ENCODE results near the gene ADAMTS8.

GRCh38 chr11:130470832-130471706 is 42.7 kb upstream of the ADAMTS8 start:
- no peak for TF ChIP-seq CTCF (IDR thresholded peaks at IDR 0.05)
- TF ChIP-seq EZH2phosphoT487 (IDR thresholded peaks at IDR 0.05): no peak
- no peak for TF ChIP-seq EZH2 (IDR thresholded peaks at IDR 0.05)
